Ammon's horn (tissue), 1 donor: ENCODE data around the gene MINAR1.
"Not testable (repeated sequence)": the region's sequence is repeated elsewhere in the genome, so short reads cannot be mapped to it uniquely, and the experiment has no call there.

Experiments used
- DNase-seq: peaks from one replicate; pipeline ENCODE4 v3.0.0-alpha.2; 2016; ENCODE audit warnings: low spot score

The MINAR1 gene, protein sequence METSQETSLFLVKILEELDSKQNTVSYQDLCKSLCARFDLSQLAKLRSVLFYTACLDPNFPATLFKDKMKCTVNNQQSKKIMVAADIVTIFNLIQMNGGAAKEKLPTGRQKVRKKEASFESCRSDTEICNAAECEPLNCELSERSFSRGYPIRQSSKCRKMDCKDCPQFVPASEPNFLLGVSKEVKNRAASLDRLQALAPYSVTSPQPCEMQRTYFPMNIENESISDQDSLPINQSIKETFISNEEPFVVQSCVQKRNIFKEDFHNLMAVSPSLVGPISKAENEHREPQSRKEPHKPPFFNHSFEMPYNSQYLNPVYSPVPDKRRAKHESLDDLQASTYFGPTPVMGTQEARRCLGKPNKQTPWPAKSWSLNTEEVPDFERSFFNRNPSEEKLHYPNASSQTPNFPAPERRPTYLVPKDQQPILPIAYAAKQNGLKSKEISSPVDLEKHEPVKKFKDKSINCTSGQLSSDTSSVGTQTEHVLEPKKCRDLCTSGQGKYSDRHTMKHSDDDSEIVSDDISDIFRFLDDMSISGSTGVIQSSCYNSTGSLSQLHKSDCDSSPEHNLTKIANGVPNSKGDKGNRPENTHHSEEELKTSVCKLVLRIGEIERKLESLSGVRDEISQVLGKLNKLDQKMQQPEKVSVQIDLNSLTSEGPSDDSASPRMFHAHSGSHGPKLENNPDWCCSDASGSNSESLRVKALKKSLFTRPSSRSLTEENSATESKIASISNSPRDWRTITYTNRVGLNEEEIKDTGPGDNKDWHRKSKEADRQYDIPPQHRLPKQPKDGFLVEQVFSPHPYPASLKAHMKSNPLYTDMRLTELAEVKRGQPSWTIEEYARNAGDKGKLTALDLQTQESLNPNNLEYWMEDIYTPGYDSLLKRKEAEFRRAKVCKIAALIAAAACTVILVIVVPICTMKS

DNA sequence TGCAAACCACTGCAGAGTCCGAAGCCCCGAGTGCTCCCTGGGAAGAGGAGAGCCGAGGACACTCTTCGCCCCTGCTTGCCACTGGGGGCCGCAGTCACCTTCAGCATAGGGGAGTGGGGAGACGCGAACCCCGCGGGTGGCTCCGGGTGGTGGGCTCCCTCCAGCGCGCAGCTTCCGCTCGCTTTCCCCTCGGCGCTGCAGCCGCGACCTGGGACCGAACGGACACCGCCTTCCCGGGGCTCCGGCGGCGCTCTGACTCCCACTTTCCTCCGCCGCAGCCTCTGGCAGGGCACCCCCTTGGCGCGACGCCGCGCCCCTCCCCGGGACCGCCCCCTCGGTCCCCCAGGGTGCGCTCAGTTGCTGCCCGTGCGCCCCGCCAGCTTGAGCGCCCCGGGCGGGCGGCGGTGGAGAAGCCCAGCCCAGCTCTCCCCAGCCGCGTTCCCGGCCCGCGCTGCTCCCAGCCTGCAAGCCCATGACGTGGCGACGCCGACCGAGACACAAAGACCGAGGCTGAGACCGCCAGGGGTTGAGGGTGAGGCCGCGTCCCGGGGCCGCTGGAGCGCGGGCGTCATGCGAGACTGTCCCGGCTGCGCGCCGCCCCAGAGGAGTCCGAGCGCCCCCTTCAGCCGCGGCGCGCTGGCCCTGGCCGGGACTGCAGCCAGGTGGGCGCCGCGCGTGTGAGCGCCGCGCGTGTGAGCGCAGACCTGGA is at the start of gene MINAR1:
MINAR1 (plus strand) TSS at position 701 of the 709 bp plus-strand sequence. CDS start 23,812 bp downstream, outside the sequence.
- no peak for DNase-seq

DNA sequence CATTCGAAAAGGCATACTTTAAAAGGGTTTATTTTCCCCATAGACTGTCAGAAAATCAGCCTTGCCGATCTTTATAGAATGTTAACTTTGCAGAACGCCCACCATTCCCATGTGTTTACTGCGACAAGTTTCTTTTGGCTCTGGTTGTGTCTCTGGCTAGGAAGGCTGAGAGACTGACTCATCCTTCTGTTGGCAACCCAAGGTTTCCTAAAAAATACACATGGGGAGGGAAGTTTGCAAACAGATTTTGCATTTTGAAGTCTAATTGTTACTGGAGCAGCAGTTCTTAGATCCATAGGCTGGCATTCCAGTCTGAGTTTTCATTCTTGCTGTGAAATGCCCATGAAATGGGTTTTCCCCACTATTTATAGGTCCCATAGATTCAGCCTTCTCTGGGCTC is 37.9 kb upstream of the MINAR1 start:
- peak; percentile 53 for DNase-seq

DNA sequence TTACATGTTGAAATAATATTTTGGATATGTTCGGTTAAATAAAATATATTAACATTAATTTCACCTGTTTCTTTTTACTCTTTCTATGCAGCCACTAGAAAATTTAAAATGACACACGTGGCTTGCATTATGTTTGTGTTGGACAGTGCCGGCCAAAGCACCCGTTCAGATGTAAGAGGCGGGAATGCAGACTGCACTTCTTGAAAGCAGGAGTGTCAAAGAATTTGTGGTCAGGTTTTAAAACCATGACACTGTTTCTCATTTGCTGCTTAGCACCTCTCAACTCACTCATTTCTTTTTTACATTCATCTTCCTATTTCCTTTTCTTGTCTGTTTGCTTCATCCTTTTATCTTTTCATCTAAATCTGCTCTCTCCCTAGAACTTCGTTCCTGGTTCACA is 35.3 kb upstream of the MINAR1 start:
- DNase-seq, result no peak

DNA sequence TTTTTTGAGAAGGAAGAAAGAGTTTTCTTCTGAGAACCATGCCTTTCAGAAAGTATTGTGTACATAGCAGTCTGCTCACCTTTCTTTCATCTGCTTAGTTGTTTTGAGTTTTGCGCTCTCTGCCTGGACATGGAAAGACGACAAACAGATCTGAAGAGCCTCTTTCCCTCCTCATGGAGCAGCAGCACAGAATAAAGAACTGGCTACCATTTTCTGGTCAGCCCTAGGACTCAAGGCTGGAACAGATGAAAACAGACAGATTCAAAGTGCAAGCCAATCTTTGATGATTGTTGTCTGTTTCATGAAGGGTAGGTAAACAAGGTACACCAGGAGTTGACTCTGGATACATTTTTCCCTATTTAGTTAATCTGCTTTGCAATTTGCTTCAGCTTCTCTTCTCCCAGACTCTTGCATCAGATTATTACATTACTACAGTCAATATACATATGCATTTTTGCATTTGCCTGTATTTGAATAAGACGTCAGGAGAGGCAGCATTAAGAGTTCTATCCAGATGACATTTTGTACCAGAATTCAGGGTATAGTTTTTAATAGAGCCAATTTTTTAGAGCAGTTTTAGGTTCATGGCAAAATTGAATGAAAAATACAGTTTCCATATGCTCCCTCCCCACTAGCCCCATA is 34.7 kb upstream of the MINAR1 start:
- no peak for DNase-seq

DNA sequence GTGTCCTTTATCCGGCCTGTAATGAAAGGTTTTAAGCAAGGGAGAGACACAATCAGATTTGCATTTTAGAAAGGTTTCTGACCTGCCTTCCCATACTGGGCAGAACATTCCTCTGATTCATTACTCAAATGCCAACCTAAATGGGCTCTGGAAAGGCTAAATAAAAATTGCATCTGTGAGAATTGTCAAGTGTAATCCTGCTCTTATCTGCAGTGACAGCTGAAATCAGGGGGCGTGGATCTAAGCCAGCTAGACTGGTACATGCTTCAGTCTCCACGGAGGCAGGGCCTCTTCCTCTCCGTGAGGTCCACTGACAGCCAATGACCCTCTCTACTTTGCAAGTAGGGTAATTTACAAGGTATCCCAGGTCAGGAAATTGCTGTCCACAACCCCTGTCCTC is 32.5 kb upstream of the MINAR1 start:
- DNase-seq, result no peak

DNA sequence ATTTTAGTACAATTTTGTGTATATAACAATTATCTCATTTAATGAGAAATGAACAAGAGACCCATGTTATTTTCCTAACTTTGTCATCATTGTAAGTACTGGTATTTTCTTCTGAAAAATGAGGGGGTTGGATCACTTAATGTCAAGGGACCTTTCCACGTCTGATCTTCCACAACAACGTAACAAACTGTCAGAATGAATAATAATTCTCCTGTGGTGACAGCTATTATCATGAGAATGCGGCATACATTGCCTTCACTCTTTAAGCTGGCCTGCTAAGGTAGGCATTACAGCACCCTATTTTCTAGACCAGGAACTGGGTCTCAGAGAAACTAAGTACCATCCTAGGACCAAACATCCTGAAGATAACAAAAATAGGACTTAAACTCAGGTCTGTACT is 31.5 kb upstream of the MINAR1 start:
- no peak for DNase-seq

DNA sequence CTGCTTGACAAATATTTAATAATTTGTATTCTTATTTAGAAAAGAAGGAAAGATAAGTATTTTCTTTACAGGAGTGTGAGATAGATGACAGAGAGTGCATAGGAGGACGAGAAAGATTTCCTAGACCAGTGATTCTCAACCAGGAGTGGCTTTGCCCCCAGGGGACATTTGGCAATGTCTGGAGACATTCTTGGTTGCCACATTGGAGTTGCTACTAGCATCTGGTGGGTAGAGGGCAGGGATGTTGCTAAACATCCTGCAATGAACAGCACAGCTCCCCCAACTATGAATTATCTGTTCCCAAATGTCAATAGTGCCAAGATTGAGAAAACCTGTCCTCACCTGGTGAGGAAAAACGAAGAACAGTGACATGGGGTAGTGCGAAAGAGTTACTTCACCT is 30.8 kb upstream of the MINAR1 start:
- no peak for DNase-seq

DNA sequence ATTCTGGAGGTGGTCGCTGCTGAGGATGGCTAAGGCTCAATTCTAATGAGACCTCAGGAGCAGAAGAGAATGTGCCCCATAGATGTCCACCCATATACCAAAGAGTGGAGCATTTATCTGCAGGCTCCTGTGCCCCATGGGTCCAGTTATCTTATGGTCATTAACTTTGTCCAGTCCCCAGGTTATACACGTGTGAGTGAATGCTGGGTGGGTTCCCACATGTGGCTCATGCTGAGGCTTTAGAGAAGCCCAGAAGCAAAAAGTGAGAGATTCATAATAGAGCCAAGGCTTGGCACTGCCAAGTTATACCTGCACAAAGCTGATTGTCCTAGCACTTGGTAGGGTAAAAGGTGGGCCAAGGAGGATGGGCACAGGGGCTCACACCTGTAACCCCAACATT is 30.0 kb upstream of the MINAR1 start:
- no peak for DNase-seq

DNA sequence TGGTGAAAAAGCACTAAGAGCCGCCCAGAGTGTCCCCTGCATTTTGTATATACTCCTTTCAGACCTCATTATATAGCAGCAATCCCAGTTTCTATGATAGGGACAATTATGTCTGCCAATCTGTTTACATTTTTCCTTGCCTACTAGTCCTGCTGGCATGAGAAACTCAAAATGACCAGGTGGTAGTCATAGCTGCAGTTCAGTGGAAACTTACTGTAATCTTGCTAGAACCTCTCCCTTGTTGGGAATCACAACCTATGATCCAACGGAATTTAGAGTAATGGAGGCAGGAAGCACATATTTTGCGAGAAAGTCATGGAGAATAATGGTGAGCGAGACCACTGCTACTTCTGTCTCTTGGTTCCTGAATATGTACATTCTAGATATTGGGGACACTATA is 28.6 kb upstream of the MINAR1 start:
- no peak for DNase-seq

DNA sequence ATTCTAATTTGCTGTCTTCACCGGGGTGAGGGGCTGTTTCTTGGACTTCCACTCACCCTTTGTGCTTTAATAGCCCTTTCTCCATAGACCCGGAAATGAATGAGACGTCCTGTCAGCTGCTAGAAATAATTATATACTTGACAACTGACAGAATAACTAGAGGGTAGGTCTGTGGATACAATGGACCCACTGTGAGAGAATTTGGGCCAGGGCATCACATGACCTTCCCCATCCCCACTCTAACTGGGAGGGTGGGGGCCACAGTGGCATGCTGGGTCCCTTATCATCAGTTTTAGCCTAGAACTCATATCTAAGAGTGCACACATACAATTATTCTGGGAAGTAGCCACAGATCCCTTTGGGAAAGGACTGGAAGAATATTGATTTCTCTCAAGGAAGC is 25.9 kb upstream of the MINAR1 start:
- no peak for DNase-seq

DNA sequence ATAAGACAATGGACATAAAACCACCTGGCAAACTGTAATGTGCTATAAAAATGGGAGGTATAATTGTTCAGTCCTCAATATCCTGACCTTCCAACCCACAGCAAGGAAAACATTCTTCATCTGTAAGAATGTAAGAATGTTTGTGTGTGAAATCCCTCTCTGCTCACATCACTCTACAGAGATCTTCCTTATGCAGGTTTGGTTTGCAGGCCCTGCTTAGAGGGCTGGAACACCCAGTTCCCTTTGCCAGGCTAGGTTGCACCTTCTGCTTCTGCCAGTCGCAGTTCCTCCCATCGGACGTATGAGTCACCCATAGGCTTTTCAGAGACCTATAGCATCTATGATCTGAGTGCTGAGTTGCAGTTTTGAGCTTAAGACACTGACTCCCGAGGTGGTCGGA is 24.1 kb upstream of the MINAR1 start:
- DNase-seq, result no peak

DNA sequence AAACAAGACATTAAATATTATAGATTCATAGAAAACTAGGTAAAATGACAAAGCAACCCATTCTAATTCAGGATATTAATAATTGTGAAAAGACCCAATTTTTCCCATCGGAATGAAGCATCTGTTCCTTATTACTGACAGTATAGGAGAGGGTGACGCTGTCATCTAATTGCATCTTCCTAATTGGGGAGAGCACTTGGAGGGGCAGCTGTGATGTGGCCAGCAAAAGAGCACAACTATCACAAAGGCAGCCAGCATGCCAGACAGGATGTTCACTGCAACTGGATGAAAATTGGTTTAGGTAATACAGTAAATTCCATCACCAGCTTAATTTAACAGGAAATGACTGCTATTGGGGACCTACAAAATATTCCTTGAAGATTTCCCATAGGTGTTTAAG is 21.9 kb upstream of the MINAR1 start:
- no peak for DNase-seq

DNA sequence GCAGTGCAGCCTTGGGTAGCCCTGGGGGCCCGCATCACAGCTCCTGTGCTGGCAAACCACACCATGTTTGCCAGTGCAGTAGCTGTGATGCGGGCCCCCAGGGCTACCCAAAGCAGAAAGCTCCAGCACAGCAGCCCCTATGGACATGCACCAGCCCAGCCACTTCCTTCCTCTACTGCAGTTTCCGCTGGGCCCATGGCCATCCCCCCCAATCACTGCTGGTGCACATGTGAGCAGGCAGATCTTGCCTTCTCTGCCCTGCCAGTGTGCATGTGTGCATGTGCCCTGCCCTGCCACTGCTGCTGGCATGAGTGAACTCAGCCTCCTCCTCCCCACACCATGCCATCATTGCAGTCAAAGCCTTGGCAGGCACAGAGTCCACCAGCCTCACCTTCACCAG is 20.1 kb upstream of the MINAR1 start:
- DNase-seq, result no peak

DNA sequence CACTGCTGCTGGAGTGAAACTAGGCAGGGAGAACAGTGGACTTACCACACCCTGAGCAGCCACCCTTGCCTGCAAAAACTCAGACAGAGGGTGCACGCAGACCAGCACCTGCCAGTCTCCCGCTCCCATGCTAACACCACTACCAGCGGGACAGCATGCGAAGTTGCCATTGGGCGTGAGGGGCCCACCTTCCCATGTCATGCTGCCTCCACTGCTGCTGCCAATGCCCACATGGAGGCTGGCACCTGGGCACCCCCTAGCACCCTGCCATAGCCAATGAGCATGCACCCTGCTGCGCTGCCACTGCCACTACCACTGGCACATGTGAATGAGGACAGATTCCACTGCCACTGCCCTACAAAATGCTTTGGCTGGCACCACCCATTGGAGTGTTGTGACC is 19.7 kb upstream of the MINAR1 start:
- DNase-seq, result no peak

DNA sequence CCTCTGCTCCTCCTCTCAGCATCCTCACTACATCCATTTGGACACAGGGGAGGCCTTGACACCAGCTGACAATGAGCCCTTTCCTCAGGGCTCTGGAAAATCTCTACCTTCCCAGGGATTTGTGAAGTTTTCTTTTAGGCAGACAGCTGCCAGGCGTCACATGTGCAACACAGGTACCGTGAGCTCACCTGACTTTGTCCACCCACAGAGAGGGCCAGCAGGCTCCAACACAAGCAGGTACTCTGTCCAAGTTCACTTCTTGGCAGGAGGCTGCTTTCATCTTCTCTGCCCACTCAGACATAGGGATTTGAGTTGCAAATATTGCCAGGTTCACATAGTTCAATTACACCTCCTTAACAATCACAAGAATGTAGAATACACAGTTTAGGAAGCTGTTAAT is 15.3 kb upstream of the MINAR1 start:
- DNase-seq, result no peak

DNA sequence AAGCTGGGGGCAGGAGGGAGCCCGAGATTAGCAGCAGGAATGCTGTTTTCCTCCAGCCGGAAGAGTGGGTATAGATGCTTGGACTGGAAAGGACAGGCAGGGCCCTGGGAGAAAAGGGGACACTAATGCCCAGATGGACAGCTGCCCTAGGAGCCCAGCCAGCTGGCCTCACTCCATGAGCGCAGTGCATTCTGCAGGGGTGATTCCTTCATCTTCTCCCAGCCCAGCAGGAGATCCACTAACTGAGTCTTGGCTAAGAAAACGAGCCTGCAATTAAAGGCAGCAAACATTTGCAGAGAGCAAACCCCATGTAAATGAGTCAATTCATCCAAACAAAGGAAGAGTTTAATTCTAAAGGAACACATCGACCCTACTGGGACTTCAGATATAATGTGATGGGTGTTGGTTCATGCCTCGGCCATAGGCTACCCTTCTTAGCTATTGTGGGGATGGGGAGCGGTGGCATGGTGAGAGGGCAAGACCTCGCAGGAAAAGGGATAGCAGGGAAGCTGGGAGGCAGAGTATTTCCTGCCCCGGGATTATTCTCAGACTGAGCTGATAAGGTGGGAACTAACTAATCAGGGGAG is 13.3 kb upstream of the MINAR1 start:
- DNase-seq, result peak; percentile 55

DNA sequence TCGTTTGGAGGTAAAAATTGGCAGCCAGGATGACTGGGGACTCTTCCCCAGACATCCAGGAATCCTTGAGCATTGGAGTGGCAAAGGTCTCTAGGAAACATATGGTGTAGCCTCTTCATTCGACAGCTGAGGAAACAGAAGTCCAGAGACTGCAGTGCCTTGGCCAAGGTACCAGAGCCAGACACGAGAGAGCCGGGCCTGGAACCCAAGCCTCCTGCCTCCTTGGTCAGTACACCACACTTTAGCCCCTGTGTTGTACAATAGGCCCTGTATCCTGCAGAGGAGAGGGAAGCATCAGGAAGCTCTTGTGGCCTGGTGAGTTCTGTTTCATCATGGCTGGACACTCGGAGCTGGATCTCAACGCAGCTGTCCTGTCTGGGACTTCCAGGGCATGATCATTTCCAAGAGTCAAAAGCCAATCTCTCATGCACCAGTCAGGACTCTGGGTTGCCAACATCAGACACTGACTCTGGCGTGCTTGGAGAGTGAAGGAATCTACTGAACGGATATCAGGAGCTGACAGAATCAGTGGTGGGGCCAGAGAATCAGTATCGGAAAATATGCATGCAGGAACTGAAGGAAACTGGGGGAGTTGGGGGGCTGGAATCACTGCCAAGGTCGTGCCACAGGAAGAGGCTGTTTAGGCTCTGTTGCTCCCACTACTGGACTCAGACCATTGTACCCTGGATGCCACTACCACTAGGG is 6.4 kb upstream of the MINAR1 start:
- DNase-seq, result no peak

DNA sequence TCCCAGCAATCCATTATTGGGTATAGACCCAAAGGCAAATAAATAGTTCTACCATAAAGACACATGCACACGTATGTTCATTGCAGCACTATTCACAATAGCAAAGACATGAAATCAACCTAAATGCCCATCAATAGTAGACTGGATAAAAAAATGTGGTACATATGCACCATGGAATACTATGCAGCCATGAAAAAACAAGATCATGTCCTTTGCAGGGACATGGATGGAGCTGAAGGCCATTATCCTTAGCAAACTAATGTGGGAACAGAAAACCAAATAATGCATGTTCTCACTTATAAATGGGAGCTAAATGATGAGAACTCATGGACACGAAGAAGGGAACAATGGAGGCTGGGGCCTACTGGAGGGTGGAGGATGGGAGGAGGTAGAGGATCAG is 5.2 kb upstream of the MINAR1 start:
- not testable (repeated sequence) for DNase-seq

DNA sequence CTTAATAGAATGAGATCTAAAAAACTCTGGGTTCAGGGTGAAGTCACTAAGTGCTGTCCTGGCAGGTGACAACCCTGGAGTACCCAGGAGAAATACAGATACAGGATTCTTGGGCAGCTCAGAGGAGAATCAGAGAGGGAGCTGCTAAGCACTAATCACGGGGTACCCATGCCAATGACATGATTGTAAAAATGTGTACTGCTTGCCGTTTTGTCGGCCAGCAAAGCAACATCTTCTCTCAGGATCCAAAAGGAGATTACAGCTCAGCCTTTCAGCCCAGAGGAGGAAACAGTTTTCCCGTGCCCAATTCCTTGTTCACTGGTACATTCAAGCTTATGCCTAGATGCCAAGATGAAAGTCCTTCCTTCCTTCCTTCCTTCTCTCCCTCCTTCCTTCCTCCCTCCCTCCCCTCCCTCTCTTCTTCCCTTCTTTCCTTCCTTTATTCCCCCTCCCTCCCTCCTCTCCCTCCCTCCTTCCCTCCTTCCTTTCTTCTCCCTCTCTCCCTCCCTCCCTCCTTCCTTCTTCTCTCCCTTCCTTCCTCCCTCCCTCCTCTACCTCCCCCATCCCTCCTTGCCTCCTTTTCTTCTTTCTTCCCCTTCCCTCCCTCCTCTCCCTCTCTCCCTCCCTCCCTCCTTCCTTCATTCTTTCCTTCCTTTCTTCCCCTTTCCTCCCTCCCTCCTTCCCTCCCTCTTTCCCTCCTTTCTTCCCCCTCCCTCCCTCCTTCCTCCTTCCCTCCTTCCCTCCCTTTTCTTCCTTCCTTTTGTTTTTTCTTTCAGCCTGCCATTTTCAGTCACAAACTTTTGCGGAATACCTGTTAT is 4.1 kb upstream of the MINAR1 start:
- no peak for DNase-seq
